ENCODE data around the gene MCM7. TPM values are rescaled to one million over a fixed set of nuclear protein-coding genes. Genes with fewer than 3 reads are reported as not detected.
A peak's percentile ranks its signal among the peaks of the same experiment; 100 is the strongest.

The MCM7 gene
- total RNA-seq, 2 donors from 2014 or later = 17.6 to 23.6 TPM

DNA sequence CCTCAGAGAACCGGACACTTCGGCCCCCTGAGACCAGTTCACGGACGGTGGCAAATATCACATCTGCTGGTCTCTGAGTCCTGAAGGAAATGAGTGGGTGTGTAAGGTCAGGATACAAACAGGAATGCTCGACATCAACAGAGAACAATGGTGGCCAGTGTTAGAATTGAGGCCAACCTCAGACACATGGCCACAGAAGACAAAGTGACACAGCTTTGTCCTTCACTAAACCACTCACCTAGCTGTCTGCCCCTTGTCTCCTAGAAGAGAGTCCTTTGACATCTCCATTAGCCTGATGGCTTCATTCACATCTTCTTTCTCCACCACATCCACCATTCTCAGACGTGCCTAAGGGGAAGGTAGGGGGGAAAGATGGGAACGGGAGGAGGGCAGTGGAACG, 8.1 kb downstream of the MCM7 start:
- H3K4me1 ChIP-seq (ENCODE audit: control insufficient read depth in 1 of 2, low read depth in 2 of 2) = peaks cover 10 to 13% of the 10 kb centered on the region in 2 donors
- H3K27me3 ChIP-seq (replicated peaks; ENCODE audit: insufficient read depth) = no peaks in the 10 kb centered on the region
- H3K27ac ChIP-seq = no peak overlapping the region
- DNase-seq (ENCODE audit: low spot score) (no peak), ATAC-seq (ENCODE audit: insufficient number of reproducible peaks, low FRiP score, low read depth) (no peak)
- H3K36me3 ChIP-seq = peaks cover 61% of the 10 kb centered on the region
- H3K9me3 ChIP-seq = no peaks in the 10 kb centered on the region
- H3K4me3 ChIP-seq = no peak overlapping the region
- TF ChIP-seq, protein P1, sequence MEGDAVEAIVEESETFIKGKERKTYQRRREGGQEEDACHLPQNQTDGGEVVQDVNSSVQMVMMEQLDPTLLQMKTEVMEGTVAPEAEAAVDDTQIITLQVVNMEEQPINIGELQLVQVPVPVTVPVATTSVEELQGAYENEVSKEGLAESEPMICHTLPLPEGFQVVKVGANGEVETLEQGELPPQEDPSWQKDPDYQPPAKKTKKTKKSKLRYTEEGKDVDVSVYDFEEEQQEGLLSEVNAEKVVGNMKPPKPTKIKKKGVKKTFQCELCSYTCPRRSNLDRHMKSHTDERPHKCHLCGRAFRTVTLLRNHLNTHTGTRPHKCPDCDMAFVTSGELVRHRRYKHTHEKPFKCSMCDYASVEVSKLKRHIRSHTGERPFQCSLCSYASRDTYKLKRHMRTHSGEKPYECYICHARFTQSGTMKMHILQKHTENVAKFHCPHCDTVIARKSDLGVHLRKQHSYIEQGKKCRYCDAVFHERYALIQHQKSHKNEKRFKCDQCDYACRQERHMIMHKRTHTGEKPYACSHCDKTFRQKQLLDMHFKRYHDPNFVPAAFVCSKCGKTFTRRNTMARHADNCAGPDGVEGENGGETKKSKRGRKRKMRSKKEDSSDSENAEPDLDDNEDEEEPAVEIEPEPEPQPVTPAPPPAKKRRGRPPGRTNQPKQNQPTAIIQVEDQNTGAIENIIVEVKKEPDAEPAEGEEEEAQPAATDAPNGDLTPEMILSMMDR (IDR thresholded peaks at IDR 0.05) = no peak

DNA sequence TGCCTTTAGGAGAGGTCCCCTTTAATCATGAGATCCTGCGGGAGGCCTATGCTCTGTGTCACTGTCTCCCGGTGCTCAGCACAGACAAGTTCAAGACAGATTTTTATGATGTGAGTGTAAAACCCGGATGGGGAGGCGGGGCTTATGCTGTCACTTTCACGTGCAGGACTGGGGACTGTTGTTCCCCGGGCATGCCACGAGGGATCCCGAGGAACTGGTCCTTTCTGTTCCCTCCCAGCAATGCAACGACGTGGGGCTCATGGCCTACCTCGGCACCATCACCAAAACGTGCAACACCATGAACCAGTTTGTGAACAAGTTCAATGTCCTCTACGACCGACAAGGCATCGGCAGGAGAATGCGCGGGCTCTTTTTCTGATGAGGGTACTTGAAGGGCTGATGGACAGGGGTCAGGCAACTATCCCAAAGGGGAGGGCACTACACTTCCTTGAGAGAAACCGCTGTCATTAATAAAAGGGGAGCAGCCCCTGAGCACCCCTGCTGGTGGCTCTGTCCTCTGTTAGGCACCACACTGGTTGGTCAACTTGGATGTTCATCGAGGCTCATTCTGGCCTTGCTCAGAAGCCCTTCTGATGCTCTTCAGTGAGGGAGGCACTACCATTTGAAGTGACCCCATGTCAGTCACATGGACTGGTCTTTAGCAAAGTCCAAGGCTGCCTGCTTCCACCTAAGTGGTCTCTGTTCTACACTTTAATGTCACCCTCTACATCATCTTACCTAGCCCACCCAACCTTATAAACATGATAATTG, 9.6 kb downstream of the MCM7 start:
- Histone ChIP-seq H3K4me1 (ENCODE audit: control insufficient read depth in 1 of 2, low read depth in 2 of 2) (peaks cover 11 to 15% of the 10 kb centered on the region in 2 donors), H3K36me3 (peaks cover 48% of the 10 kb centered on the region), H3K27ac (no peak overlapping the region), H3K4me3 (no peak overlapping the region), H3K27me3 (replicated peaks; ENCODE audit: insufficient read depth) (no peaks in the 10 kb centered on the region), H3K9me3 (no peaks in the 10 kb centered on the region)
- no peak for DNase-seq (ENCODE audit: low spot score)
- no peak for ATAC-seq (ENCODE audit: insufficient number of reproducible peaks, low FRiP score, low read depth)
- TF ChIP-seq, protein P1 (IDR thresholded peaks at IDR 0.05) = no peak

DNA sequence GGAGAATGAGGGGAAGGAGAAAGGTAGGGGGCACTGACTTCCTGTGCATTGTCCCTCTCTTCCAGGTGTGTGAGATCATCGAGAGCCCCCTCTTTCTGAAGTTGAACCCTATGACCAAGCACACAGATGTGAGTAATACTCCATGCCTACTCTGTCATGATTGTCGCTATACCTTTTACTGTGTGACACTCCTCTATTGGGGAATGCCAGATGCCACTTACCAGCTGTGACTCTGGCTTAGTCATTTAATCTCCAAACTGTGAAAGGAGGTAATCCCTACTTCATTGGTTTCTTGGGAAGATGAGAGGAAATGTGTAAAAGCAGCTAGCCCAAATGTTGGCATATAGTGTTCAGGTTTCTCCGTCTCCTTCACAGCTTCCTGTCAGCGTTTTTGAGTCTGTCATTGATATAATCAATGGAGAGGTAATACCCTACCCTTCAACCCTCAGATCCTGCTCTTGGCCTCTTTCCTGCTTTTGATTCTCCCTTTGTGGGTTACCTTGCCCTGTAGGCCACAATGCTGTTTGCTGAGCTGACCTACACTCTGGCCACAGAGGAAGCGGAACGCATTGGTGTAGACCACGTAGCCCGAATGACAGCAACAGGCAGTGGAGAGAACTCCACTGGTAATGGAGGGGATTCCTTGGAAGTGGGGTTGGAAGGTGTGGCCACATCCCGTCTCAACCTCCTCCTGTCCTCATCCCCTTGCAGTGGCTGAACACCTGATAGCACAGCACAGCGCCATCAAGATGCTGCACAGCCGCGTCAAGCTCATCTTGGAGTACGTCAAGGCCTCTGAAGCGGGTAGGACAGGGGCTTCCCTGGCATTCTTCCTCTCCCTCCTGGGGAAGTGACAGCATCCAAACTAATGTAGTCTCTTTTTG, 10.4 kb downstream of the MCM7 start:
- H3K36me3 ChIP-seq = peaks cover 41% of the 10 kb centered on the region
- no peaks in the 10 kb centered on the region for H3K27me3 ChIP-seq (replicated peaks; ENCODE audit: insufficient read depth)
- DNase-seq (ENCODE audit: low spot score) (no peak), ATAC-seq (ENCODE audit: insufficient number of reproducible peaks, low FRiP score, low read depth) (no peak)
- no peak overlapping the region for H3K27ac ChIP-seq
- H3K4me3 ChIP-seq = no peak overlapping the region
- peaks cover 11 to 15% of the 10 kb centered on the region in 2 donors for H3K4me1 ChIP-seq (ENCODE audit: control insufficient read depth in 1 of 2, low read depth in 2 of 2)
- TF ChIP-seq, protein P1 (IDR thresholded peaks at IDR 0.05) = no peak
- H3K9me3 ChIP-seq = no peaks in the 10 kb centered on the region

DNA sequence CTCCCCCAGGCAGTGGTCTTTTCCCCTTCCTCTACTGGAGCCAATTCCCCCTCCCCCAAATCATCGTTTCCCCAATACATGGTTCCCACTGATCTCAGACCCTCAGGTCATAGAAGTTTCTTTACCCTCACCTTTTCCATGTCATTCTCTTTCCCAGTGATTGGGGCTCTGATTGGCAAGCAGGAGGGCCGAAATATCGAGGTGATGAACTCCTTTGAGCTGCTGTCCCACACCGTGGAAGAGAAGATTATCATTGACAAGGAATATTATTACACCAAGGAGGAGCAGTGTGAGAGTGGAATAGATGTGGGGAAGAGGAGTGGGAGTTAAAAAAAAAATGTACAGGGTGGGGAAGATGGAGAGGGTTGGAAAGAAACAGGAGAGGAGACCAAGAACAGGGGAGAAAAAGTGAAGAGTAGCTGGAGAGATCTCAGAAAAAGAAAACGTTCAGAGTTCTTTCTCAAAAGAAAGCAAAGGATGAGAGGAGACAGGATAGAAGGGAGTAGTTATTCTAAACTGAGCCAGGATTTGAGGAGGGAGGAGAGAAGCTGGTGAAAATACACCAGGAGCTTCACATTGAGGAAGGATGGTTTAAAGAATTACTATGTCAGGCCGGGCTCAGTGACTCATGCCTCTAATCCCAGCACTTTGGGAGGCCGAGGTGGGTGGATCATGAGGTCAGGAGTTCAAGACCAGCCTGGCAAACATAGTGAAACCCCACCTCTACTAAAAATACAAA, 11.6 kb downstream of the MCM7 start:
- DNase-seq (ENCODE audit: low spot score) (no peak), ATAC-seq (ENCODE audit: insufficient number of reproducible peaks, low FRiP score, low read depth) (no peak)
- Histone ChIP-seq H3K27ac (peak overlapping the region; percentile 72), H3K36me3 (peaks cover 31% of the 10 kb centered on the region), H3K4me1 (ENCODE audit: control insufficient read depth in 1 of 2, low read depth in 2 of 2) (peaks cover 11 to 15% of the 10 kb centered on the region in 2 donors), H3K9me3 (no peaks in the 10 kb centered on the region), H3K27me3 (replicated peaks; ENCODE audit: insufficient read depth) (no peaks in the 10 kb centered on the region), H3K4me3 (peak overlapping the region; percentile 80)
- TF ChIP-seq, protein P1 (IDR thresholded peaks at IDR 0.05) = no peak

Measured in thoracic aorta (tissue), 2 donors.